Measurements from ENCODE around the gene GPR108.
"Not testable (repeated sequence)": the region's sequence is repeated elsewhere in the genome, so short reads cannot be mapped to it uniquely, and the experiment has no call there.

GPR108 gene

DNA sequence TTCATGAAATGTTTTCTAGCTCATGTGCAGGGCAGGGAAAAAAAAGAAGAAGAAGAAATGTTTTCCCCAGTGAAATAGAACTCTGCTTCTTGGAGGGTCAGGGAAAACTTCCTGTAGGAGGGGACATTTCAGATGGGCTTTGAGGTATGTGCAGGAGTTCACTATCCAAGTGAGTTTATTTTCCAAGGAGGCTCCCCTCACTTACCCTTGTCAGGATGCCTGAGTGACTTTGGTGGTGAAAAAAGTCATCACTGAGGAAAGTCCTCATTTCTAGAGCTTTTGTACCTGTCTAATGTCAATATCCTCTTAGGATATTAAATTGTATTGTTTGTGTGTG is 16.3 kb downstream of the GPR108 start:
- DNase-seq (ENCODE audit: low read depth in 1 of 2, low spot score in 1 of 2) = no peak

DNA sequence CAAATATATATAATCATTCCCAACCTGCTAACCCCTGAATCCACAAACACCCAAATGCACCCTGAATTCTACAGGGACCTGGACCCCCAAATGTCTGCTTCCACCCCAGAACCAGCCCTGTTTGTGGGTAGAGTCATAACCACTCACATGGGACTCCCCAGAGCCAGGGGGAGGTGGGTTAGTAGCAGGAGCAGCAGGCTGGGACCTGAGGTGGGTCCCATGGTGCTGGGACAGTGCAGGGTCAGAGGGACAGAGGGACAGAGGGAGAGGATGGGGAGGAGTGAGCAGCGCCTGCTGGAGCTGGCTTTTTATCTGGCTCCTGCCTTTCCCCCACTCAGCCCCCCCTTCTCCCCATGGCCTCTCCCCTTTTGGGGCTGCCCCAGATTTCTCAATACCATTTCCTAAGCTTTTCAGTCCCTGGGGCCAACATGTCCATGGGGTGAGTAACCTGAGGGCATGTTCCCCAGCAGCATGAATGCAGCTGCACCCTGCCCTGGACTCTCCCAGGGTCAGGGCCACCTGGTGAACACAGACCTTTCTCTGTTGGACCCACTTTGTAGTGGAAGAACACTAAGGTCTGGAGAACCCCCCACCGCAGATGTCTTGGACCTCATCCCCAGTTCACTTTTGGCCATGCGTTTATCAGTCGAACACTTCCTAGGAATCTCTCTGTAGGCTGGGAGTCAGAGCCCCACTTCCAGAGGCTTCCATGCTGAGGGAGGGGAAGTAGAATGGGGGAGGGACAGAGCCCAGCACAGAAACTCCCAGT is 16.8 kb downstream of the GPR108 start, which contains the start of gene C3:
Gene C3, minus strand, starts transcription at position 282 of the 769 bp plus-strand sequence. Its CDS starts 61 bp downstream, at position 221.
- no peak for DNase-seq (ENCODE audit: low read depth in 1 of 2, low spot score in 1 of 2)

DNA sequence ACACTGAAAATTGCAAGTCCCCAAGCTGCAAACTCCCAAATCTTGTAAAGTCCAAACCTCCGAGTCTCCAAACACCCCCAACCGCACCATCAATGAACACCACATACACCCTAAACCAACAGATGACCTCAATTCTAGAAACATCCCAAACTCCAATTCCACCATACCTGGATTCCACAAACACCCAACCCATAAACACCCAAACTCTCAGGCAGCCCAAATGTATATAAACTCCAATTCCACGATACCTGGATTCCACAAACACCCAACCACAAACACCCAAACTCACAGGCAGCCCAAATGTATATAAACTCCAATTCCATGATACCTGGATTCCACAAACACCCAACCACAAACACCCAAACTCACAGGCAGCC is 17.4 kb downstream of the GPR108 start:
- no peak for DNase-seq (ENCODE audit: low read depth in 1 of 2, low spot score in 1 of 2)

DNA sequence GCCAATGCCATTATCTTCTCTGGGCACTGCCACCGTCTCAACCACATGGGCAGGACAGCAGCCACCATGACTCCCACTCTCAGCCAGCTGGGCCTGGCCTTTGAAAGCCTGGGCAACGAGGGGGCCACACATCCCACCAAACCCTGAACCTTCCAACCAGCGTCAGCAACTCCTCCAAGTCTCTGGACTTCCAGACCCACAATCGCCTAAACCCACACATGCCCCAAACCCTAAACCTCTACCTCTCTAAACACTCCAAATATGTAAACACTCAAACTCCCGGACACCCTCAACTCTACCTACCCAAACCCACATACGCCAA is 17.9 kb downstream of the GPR108 start:
- DNase-seq (ENCODE audit: low read depth in 1 of 2, low spot score in 1 of 2) = no peak

DNA sequence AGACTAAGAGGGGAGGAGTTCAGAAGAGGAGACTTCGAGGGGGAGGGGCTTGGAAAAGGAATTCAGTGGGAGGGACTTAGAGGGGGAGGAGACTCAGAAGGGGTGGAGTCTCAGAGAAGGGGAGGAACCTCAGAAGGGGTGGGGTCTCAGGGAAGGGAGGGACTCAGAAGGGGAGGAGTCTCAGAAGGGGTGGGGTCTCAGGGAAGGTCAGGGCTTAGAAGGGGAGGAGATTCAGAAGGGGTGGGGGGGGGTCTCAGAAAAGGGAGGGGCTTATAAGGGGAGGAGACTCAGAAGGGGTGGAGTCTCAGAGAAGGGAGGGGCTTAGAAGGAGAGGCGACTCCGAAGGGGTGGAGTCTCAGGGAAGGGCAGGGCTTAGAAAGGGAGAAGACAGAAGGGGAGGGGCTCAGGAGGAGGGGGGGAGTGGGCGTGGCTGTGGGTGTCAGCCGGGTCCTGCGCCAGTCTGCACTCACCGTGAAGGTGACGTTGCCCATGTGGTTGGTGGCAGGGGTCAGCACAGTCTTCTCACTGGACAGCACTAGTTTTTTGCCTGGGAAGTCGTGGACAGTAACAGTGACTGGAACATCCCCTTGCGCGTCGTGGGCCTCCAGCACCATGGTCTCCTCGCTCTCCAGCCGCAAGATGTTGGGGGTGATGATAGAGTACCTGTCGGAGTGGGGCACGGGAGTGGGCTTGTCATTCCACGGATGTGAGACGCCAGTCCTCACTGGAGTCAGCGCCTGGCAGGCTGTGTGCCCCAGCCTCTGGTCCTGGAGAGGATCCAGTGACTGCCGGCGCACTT is 18.4 kb downstream of the GPR108 start:
- no peak for DNase-seq (ENCODE audit: low read depth in 1 of 2, low spot score in 1 of 2)

DNA sequence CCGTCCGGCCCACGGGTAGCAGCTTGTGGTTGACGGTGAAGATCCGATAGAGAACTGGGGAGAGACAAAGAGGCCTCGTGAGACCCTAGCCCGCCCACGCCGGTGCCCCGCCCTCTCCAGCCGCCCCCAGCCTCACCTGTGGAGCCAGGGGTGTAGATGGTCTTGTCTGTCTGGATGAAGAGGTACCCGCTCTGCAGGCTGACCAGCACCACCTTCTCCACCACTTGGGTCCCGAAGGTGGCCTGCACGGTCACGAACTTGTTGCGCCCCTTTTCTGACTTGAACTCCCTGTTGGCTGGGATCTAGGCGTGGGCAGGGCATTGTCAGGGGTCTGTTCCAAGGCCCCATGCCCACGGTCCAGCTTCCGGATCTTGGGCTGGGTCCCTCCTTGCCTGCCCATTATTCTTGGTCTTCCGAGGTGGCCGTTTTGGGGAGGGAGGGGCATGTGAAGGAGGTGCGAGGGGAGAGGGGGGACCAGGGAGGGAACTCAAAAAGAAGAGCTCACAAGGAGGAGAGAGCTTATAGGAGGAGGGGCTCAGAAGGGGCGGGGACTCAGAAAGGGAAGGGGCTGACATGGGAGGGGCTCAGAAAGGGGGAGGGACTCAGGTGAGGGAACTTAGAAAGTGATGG is 19.2 kb downstream of the GPR108 start:
- DNase-seq (ENCODE audit: low read depth in 1 of 2, low spot score in 1 of 2) = no peak

DNA sequence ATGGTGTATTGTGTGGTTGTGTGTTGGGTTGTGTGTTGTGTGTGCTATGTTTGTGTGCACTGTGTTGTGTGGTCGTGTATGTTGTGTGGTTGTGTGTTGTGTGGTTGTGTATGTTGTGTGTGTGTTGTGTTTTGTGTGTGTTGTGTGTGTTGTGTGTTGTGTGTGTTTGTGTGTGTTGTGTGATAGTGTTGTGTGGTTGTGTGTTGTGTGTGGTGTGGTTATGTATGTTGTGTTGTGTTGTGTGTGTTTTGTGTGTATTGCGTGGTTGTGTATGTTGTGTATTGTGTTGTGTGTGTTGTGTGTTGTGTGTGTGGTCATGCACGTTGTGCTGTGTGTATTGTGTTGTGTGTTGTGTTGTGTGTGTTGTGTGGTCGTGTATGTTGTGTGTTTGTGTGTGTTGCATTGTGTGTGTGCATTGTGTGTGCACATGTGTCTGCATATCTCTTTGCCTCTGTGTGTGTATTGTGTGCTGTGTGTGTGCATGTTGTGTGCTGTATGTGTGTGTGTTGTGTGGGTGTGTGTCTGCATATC is 19.9 kb downstream of the GPR108 start:
- DNase-seq (ENCODE audit: low read depth in 1 of 2, low spot score in 1 of 2) = no peak

DNA sequence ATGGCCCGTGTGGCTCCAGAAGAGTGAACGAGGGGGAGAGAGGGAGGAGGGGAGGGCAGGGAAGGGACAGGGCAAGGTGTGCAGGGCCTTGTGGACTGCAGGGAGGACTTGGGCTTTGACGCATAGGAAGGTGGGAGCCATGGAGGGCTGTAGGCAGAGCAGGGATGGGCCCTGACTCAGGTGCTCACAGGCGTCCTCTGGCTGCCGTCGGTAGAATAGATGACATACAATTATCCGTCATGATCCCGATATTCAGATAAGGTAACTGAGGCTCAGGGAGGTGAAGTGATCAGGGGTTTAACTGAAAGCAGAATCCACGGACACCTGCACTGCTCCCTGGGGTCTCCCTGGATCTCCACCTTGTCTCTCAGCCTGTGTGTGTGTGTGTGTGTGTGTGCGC is 20.3 kb downstream of the GPR108 start:
- no peak for DNase-seq (ENCODE audit: low read depth in 1 of 2, low spot score in 1 of 2)

DNA sequence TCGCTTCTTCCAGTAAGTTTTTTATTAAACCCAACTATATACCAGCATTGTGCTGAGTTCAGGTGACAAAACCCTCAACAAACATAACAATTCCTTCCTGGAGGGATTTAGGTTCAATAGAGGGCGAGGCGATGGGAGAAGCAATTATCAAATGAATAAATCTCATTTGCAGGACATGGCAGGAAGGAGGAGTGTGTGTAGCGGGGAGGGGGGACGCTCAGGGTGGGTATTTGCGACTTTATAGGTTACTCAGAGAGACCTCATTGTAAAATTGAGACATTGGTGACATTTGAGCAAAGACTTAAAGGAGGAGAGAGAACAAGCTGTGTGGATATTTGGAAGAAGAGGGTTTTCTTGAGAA is 20.8 kb downstream of the GPR108 start:
- DNase-seq (ENCODE audit: low read depth in 1 of 2, low spot score in 1 of 2) = no peak

DNA sequence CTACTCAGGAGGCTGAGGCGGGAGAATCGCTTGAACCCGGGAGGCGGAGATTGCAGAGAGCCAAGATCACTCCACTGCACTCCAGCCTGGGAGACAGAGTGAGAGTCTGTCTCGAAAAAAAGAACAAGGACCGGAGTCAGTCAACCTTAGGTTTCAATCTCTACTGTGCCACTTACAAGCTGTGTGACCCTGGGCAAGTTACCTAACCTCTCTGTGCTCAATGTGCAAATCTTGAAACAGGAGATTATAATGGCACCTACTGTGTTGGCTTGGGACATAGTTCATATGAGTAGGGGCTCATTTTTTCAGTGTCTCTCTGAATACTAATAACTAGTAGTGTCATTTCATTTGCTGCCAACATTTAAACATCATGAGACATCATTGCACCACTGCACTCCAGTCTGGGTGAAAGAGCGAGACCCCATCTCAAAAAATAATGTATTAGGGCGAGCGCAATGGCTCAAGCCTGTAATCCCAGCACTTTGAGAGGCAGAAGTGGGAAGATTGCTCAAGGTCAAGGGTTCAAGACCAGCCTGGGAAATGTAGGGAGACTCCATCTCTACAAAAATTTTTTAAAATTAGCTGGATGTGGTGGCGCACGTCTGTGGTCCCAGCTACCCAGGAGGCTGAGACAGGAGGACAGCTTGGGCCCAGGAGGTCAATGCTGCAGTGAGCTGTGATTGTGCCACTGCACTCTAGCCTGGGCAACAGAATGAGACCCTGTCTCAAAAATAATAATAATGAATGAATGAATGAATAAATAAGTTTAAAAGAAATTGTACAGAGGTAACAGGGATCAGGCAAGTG is 22.4 kb downstream of the GPR108 start:
- DNase-seq (ENCODE audit: low read depth in 1 of 2, low spot score in 1 of 2) = no peak

DNA sequence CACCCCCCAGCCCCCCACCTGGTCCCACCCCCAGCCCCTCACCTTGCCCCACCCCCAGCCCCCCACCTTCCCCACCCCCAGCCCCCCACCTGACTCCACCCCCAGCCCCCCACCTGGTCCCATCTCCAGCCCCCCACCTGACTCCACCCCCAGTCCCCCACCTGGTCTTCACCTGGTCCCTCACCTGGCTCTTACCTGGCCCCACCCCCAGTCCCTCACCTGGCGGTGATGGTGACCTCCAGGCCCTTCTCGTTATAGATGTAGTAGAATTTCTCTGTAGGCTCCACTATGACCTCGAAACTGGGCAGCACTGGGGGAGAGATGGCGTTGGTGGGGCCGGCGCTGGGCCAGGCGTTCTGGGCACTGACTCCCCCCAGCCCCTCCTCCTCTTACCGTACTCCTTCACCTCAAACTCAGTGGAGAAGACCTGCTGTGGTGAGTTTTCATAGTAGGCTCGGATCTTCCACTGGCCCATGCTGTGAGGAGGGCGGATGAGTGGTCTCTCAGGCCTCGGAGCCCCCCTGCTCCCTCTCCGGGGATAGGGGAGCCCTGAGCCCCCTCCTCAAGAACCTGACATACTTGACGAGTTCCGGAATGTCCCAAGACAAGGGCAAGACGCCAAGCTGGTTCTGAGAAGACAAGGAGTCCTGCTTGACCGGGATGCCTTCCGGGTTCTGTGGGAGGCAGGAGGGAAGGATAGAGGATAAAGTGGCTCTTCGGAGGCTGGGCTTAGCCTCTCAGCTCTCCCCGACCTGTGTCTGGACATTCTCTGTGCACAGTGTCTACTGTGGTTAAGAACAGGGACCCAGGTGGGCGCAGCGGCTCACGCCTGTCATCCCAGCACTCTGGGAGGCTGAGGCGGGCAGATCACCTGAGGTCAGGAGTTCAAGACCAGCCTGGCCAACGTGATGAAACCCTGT is 23.3 kb downstream of the GPR108 start:
- no peak for DNase-seq (ENCODE audit: low read depth in 1 of 2, low spot score in 1 of 2)

DNA sequence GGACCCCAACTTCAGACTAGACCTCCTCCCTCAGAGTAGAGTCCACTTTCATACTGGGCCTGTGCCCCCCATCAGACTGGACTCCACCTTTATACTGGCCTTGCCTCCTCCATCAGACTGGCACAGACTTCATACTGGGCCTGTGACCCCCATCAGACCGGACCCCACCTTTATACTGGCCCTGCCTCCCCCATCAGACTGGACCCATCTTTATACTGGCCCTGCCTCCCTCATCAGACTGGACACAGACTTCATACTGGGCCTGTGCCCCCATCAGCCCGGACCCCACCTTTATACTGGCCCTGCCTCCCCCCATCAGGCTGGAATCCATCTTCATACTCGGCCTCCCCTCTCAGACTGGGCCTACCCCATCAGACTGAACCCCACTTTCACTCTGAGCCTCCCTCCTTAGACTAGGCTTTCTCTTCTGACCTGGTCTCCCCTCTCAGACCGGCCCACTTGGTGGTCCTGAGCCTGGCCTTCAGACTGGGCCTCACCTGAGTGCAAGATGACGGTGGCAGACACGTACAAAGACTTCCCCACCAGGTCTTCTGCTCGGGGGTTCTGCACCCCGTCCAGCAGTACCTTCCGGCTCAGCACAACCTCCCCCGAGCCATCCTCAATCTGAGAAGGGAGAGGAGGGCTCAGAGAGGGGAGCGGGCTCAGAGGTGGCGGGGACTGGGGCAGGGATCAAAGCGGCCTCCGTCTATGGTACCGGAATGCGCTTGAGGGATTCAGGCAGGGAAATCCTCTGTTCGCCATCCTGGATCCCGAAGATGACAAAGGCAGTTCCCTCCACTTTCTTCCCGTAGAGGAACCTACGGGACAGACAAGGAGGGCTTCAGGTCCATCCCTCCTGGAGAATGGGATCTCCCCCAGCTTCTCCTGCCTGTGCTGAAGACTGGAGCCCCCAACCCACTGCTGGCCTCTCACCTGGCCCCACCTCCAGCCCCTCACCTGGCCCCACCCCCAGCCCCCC is 24.4 kb downstream of the GPR108 start:
- no peak for DNase-seq (ENCODE audit: low read depth in 1 of 2, low spot score in 1 of 2)

DNA sequence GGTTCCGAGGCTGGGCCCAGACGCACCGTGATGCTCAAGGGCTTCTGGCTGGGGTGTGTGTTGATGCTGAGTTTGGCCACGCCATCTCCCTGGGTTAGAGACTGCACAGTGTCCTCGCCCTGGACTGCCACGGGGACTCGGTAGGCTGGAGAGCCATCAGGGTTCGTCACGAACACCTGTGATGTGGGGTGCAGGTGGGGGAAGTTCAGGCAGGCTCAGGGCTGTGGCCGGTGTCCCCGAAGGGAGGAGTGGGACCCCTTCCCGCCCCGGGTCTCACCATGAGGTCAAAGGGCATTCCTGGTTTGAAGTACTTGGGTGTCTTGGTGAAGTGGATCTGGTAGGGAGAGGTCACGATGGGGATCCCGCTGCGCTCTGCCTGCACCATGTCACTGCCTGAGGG is 25.1 kb downstream of the GPR108 start:
- DNase-seq (ENCODE audit: low read depth in 1 of 2, low spot score in 1 of 2) = no peak

DNA sequence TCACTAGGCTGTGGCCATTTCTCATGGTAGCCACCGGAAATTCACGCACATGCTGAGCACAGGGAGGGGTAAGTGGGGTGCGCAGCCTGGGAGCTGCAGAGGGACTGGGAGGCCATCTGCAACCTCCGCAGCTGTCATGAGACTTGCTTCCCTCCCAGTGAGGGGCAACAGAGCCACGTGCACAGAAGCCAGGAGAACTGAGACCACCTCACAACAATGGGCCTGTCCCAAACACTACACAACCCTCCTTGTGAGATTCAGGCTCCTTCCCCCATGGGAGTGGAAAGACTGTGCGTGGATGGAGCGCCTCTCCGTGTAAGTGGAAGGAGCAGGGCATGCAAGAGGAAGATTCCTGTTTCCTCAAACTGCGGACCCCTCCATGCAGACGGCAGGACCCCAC is 25.8 kb downstream of the GPR108 start:
- no peak for DNase-seq (ENCODE audit: low read depth in 1 of 2, low spot score in 1 of 2)

DNA sequence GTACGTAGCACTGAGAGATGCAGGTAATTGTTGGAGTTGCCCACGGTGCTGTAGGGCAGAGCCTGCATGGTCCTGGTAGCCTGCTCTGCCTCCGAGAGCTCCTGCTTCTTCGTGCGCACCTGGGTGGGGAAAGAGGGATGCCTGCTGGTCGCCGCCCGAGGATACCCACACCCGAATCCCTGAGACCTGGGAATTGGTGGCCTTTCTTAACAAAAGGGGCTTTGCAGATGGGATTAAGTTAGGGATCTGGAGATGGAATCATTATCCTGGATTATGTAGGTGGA is 26.4 kb downstream of the GPR108 start:
- DNase-seq (ENCODE audit: low read depth in 1 of 2, low spot score in 1 of 2) = no peak

DNA sequence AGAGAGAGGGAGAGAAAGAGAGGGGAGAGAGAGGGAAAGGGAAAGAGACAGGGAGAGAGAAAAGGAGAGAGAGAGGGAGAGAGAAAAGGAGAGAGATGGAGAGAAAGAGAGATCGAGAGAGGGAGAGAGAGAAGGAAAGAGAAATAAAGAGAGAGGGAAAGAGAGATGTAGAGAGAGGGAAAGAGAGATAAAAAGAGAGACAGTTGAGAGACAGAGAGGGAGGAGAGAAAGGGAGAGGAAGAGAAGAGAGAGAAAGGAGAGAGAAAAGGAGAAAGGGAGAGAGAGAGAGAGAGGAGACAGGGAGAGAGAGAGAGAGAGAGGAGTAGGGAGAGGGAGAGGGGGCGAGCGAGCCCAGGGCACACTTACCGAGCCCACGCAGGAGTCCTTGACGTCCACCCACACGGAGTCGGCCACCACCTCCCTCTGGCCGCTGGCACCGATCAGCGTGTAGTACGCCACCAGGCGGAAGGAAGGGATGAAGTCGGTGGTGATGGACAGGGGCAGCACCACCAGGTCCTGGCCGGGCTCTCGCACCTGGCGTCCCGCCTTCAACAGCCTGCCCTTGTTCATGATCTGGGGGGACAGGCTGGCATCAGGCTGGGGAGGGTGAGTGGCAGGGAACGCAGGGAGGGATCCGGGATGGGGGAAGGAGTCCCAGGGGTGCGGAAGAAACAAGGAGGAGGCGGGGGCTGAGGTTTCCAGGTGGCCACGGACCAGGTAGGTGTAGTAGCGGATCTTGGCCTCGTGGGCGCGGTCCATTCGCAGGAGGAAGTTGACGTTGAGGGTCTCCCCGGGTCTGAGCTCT is 26.9 kb downstream of the GPR108 start:
- DNase-seq (ENCODE audit: low read depth in 1 of 2, low spot score in 1 of 2) = no peak

DNA sequence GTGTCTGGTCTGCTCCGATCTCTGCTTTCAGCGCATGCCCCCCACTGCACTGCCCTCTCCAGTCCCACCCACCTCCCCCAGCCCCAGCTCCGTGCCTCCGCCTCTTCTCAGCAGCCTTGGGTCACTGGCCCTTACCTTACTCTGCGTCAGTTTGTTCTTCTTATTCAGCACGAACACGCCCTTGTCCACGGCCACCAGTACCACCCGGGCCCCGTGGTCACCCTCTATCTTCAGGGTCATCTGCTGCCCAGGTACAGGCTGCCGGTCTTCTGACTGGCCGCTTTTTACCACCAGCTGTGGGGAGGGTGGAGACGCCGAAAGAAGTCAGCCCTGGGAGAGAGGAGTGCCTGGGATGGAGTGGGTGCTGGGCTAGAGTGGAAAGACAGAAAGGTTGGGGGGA is 27.8 kb downstream of the GPR108 start:
- DNase-seq (ENCODE audit: low read depth in 1 of 2, low spot score in 1 of 2) = no peak

DNA sequence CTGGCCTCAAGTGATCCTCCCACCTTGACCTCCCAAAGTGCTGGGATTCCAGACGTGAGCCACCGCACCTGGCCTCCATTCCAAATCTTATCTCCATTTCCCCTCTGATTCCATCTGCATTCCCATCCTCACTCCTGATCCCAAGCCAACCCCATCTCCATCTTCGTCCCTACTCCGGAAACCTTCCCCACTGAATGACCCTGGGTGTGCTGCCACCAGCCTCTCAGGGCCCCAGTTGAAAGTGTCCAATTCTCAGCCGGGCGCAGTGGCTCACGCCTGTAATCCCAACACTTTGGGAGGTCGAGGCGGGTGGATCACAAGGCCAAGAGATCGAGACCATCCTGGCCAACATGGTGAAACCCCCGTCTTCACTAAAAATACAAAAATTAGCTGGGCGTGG is 28.5 kb downstream of the GPR108 start:
- DNase-seq (ENCODE audit: low read depth in 1 of 2, low spot score in 1 of 2) = not testable (repeated sequence)

DNA sequence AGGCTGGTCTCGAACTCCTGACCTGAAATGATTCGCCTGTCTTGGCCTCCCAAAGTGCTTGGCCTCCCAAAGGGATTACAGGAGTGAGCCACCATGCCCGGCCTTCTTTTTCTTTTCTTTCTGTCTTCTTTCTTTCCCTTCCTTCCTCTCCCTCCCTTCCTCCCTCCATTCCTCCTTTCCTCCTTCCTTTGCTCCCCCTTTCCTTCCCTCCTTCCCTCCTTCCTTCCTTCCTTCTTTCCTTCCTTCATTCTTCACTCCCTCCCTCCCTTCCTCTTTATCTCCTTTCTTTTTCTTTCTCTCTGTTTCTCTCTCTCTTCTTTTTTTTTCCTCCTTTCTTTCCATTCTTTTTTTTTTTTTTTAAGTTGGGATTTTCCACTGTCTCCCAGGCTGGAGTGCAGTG is 29.0 kb downstream of the GPR108 start:
- no peak for DNase-seq (ENCODE audit: low read depth in 1 of 2, low spot score in 1 of 2)
